CD14-positive monocyte (primary cell): ENCODE results near the gene SRF. TPM values are rescaled to one million over a fixed set of nuclear protein-coding genes. Genes with fewer than 3 reads are reported as not detected.
A peak's percentile ranks its signal among the peaks of the same experiment; 100 is the strongest.

Experiments
- DNase-seq, 3 donors: peaks; one replicate each; pipeline ENCODE4 v3.0.0-alpha.2; 2011 to 2022
- H2AFZ ChIP-seq: 2 replicates; pipeline ENCODE4 v1.6.0; 2012; ENCODE audit warnings: mild to moderate bottlenecking, low read depth, low read length, inconsistent platforms; ENCODE audit not compliant: insufficient read depth, poor library complexity, severe bottlenecking
- H3K27ac ChIP-seq, 2 donors: 1 replicate in 1 of 2; 2 replicates in 1 of 2; pipeline ENCODE4 v1.5.1; 2012 to 2013; ENCODE audit warnings: low read length in 2 of 2, control low read depth in 1 of 2, inconsistent platforms in 1 of 2, low read depth in 1 of 2, mild to moderate bottlenecking in 1 of 2
- H3K27me3 ChIP-seq, 2 donors: one replicate each; pipeline versions ENCODE4 v1.6.0 to v1.6.1; 2011 to 2013; ENCODE audit warnings: low read length in 2 of 2; ENCODE audit not compliant: control insufficient read depth in 2 of 2, insufficient read depth in 2 of 2
- H3K36me3 ChIP-seq, 2 donors: replicated peaks in 1 of 2; 1 replicate in 1 of 2; 2 replicates in 1 of 2; pipeline versions ENCODE4 v1.5.1 to v1.6.1; 2012 to 2013; ENCODE audit warnings: low read length in 2 of 2, control low read depth in 1 of 2, inconsistent platforms in 1 of 2, mild to moderate bottlenecking in 1 of 2; ENCODE audit not compliant: insufficient read depth in 2 of 2, control insufficient read depth in 1 of 2
- H3K4me1 ChIP-seq, 2 donors: 1 replicate in 1 of 2; 2 replicates in 1 of 2; pipeline versions ENCODE4 v1.5.1 to v1.6.1; 2012 to 2013; ENCODE audit warnings: low read length in 2 of 2, control low read depth in 1 of 2, inconsistent platforms in 1 of 2, mild to moderate bottlenecking in 1 of 2, moderate library complexity in 1 of 2; ENCODE audit not compliant: insufficient read depth in 2 of 2, control insufficient read depth in 1 of 2
- H3K4me2 ChIP-seq: replicated peaks from 2 replicates; pipeline ENCODE3; 2012; ENCODE audit warnings: low read length, moderate library complexity, mild to moderate bottlenecking; ENCODE audit not compliant: poor library complexity, severe bottlenecking; ENCODE audit errors: extremely low read depth
- H3K4me3 ChIP-seq, 3 experiments: fragments of 200-600 bp in 1 of 3; sonication (generic) in 1 of 3; replicated peaks in 1 of 3; 1 replicate in 2 of 3; 2 replicates in 1 of 3; pipeline ENCODE4 v1.5.1; 2011 to 2013; ENCODE audit warnings: low read length in 3 of 3, mild to moderate bottlenecking in 3 of 3, control low read depth in 2 of 3, low read depth in 2 of 3, inconsistent platforms in 1 of 3, moderate library complexity in 1 of 3
- H3K79me2 ChIP-seq: 2 replicates; pipeline ENCODE4 v1.6.0; 2012; ENCODE audit warnings: mild to moderate bottlenecking, control low read depth, inconsistent platforms, low read length, moderate library complexity; ENCODE audit not compliant: insufficient read depth
- H3K9ac ChIP-seq: 2 replicates; pipeline ENCODE4 v1.6.0; 2017; ENCODE audit warnings: low read length, mild to moderate bottlenecking; ENCODE audit not compliant: insufficient read depth, poor library complexity, severe bottlenecking
- H3K9me3 ChIP-seq, 2 donors: replicated peaks in 1 of 2; 1 replicate in 1 of 2; 2 replicates in 1 of 2; pipeline versions ENCODE4 v1.5.1 to v1.6.1; 2012 to 2013; ENCODE audit warnings: low read length in 2 of 2, control low read depth in 1 of 2; ENCODE audit not compliant: control insufficient read depth in 1 of 2, insufficient read depth in 1 of 2
- H4K20me1 ChIP-seq: 2 replicates; pipeline ENCODE4 v1.6.0; 2012; ENCODE audit warnings: mild to moderate bottlenecking, low read length, control low read depth, moderate library complexity; ENCODE audit not compliant: insufficient read depth
- H3K27ac Mint-ChIP-seq, 7 donors: one replicate each; pipeline ENCODE4 v1.8.0; 2020; ENCODE audit warnings: mild to moderate bottlenecking in 7 of 7, mixed read lengths in 7 of 7, moderate library complexity in 6 of 7, inconsistent platforms in 2 of 7
- H3K27me3 Mint-ChIP-seq, 3 donors: one replicate each; pipeline ENCODE4 v1.8.0; 2021 to 2022; ENCODE audit warnings: low read depth in 3 of 3, mild to moderate bottlenecking in 3 of 3, mixed read lengths in 3 of 3, moderate library complexity in 3 of 3, inconsistent platforms in 1 of 3
- H3K36me3 Mint-ChIP-seq, 2 donors: one replicate each; pipeline ENCODE4 v1.8.0; 2020; ENCODE audit warnings: mixed read lengths in 2 of 2, inconsistent platforms in 1 of 2, mild to moderate bottlenecking in 1 of 2
- H3K4me1 Mint-ChIP-seq: one replicate; pipeline ENCODE4 v1.8.0; 2020; ENCODE audit warnings: mild to moderate bottlenecking, mixed read lengths
- H3K4me3 Mint-ChIP-seq, 2 donors: one replicate each; pipeline ENCODE4 v1.8.0; 2020; ENCODE audit warnings: mild to moderate bottlenecking in 2 of 2, mixed read lengths in 2 of 2, moderate library complexity in 1 of 2
- H3K9me3 Mint-ChIP-seq, 7 donors: one replicate each; pipeline ENCODE4 v1.8.0; 2020 to 2022; ENCODE audit warnings: mixed read lengths in 7 of 7, mild to moderate bottlenecking in 6 of 7, moderate library complexity in 6 of 7, inconsistent platforms in 2 of 7
- WGBS: methylation state at CpG from one replicate; pipeline ENCODE4 v1.1.5; 2013; ENCODE audit warnings: missing lambda C conversion rate; ENCODE audit not compliant: insufficient coverage; 5-methylcytosine and 5-hydroxymethylcytosine counted together
- intact Hi-C, 2 donors: fragments of 100-400 bp; cut with micrococcal nuclease; formaldehyde crosslinking; loops; one replicate each; pipeline versions ENCODE4 v1.15.0 to v1.15.1; 2023
- polyA plus RNA-seq, 3 donors: library from polyadenylated mRNA; depleted of rRNA in 1 of 3; unstranded in 2 of 3; stranded (reverse) in 1 of 3; fragments of 300-500 nt in 2 of 3; fragments of >200 nt in 1 of 3; fragmentation: Illumina TruSeq in 2 of 3; gene quantifications; 1 replicate in 2 of 3; 2 replicates in 1 of 3; pipeline ENCODE4 v1.2.3, GENCODE V29; 2012 to 2021
- TF ChIP-seq, protein P1 (sequence below): fragments of 200-600 bp; IDR thresholded peaks from one replicate; pipeline ENCODE4 v1.8.0; 2022; ENCODE audit warnings: antibody characterized with exemption, mild to moderate bottlenecking

Gene SRF
- polyA plus RNA-seq, 3 donors = 3.6 to 26.9 (median 3.8) TPM

DNA sequence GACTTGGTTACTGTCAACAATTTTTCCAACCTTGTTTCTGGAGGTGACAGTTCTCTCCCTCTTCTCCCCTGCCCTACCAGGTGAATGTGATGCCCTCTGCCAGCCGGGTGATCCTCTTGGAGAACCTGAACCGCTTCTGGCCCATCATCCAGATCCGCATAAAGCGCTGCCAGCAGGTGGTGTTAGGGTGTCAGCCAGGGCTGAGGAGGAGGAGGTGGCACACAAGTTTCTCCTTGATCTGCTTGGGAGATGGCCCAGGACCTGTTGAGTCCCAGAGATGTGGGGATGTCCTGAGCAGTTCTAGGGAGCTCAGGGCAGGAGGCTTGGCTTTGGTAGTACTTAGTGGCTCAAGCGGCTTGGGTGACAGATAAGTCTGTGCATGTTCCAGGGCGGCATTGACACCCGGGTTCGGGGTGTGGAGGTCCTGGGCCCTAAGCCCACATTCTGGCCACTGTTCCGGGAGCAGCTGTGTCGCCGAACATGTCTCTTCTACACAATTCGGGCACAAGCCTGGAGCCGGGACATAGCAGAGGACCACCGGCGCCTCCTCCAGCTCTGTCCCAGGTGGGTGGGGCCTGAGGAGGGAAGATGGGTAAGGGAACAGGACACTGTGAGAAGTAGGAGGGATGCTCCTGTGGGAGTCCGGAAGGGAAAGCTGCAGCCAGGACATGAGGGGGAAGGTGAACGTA lies 32.1 kb downstream of the SRF start:
- Mint-ChIP-seq H3K27ac (peak overlapping the region in 1 of 7 donors; percentile 77), H3K4me3 (no peak overlapping the region), H3K4me1 (no peaks in the 10 kb centered on the region), H3K9me3 (peaks cover 0 to 2% (median 0%) of the 10 kb centered on the region in 7 donors), H3K27me3 (no peaks in the 10 kb centered on the region), H3K36me3 (peaks cover 55 to 59% of the 10 kb centered on the region in 2 donors)
- intact Hi-C loops = no loop called here
- TF ChIP-seq, protein P1, sequence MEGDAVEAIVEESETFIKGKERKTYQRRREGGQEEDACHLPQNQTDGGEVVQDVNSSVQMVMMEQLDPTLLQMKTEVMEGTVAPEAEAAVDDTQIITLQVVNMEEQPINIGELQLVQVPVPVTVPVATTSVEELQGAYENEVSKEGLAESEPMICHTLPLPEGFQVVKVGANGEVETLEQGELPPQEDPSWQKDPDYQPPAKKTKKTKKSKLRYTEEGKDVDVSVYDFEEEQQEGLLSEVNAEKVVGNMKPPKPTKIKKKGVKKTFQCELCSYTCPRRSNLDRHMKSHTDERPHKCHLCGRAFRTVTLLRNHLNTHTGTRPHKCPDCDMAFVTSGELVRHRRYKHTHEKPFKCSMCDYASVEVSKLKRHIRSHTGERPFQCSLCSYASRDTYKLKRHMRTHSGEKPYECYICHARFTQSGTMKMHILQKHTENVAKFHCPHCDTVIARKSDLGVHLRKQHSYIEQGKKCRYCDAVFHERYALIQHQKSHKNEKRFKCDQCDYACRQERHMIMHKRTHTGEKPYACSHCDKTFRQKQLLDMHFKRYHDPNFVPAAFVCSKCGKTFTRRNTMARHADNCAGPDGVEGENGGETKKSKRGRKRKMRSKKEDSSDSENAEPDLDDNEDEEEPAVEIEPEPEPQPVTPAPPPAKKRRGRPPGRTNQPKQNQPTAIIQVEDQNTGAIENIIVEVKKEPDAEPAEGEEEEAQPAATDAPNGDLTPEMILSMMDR = no peak
- H3K4me2 ChIP-seq = no peak overlapping the region
- WGBS = over 99% methylated on average over 15 of the region's 17 CpGs
- no peaks in the 10 kb centered on the region for H3K27me3 ChIP-seq
- no peak overlapping the region for H3K4me3 ChIP-seq
- H3K27ac ChIP-seq = no peak overlapping the region
- H3K9ac ChIP-seq = no peak overlapping the region
- peaks cover 40 to 60% of the 10 kb centered on the region in 2 donors for H3K36me3 ChIP-seq
- no peaks in the 10 kb centered on the region for H3K4me1 ChIP-seq
- no peaks in the 10 kb centered on the region for H3K9me3 ChIP-seq
- no peaks in the 10 kb centered on the region for H3K79me2 ChIP-seq
- DNase-seq = no peak
- no peaks in the 10 kb centered on the region for H4K20me1 ChIP-seq
- H2AFZ ChIP-seq = no peak overlapping the region

DNA sequence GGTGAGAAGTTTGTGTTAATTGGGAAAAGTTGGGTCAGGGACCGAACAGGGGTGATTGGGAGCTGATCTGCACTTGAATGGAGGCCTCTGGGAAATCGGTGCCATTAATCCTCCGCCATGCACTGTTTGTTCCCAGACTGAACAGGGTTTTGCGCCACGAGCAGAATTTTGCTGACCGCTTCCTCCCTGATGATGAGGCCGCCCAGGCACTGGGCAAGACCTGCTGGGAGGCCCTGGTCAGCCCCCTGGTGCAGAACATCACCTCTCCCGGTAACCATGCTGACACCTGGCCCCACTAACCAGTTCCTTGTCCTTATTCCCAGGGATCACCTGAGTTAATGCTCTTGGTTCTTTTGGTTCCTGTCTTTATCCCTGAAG lies 32.6 kb downstream of the SRF start:
- peaks cover 52 to 56% of the 10 kb centered on the region in 2 donors for H3K36me3 Mint-ChIP-seq
- Histone ChIP-seq H3K9me3 (no peaks in the 10 kb centered on the region), H3K4me3 (no peak overlapping the region), H4K20me1 (no peaks in the 10 kb centered on the region), H3K4me1 (no peaks in the 10 kb centered on the region), H3K79me2 (no peaks in the 10 kb centered on the region), H3K9ac (no peak overlapping the region), H3K27ac (no peak overlapping the region), H3K36me3 (peaks cover 34 to 55% of the 10 kb centered on the region in 2 donors), H2AFZ (no peak overlapping the region), H3K4me2 (no peak overlapping the region), H3K27me3 (no peaks in the 10 kb centered on the region)
- TF ChIP-seq, protein P1 = no peak
- H3K4me1 Mint-ChIP-seq = no peaks in the 10 kb centered on the region
- no peak overlapping the region for H3K4me3 Mint-ChIP-seq
- H3K9me3 Mint-ChIP-seq = peaks cover 0 to 2% (median 0%) of the 10 kb centered on the region in 7 donors
- no peaks in the 10 kb centered on the region for H3K27me3 Mint-ChIP-seq
- whole genome bisulfite sequencing = 96% methylated on average over 7 of the region's 8 CpGs
- intact Hi-C loops = no loop called here
- DNase-seq = no peak
- H3K27ac Mint-ChIP-seq = peak overlapping the region in 3 of 7 donors; percentile 4 to 39 (median 35)
